ENCODE measurements around the gene FOXE1.

FOXE1 gene

GRCh38 chr9:97848480-97849237 is 4.4 kb upstream of the FOXE1 start:
- no peak for TF ChIP-seq CTCF (conservative IDR thresholded peaks at IDR 0.05)
- no peak overlapping the region for H3K27ac ChIP-seq

GRCh38 chr9:97849980-97850379 is 3.0 kb upstream of the FOXE1 start:
- no peak for TF ChIP-seq CTCF (conservative IDR thresholded peaks at IDR 0.05)

DNA sequence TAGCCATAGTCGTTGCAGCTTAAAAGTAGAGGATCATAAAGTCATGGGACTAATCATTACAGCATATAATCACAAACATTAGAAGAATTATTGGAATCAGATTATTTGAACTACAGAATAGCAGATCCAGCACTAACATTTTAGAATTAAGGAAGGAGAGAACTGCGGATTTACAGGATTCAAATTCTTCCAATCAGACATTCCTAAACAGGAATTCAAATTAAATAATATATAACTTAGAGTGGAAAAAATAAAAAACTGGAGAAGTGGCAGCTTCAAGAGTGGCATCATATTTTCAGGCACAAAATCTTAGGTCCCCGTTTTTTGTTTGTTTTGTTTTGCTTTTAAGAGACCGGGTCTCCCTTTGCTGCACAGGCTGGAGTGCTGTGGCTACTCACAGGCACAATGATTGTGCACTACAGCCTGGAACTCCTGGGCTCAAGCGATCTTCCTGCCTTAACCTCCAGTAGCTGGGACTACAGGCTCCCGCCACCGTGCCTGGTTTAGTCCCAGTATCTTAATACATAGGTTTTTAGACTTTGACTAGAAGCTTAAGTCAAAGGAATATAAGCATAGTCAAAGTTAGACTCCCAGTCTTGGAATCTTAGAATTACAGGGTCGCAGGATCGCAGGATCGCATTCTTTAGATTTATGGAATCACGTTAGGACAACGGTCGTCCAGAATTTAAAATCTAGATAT is 2.1 kb upstream of the FOXE1 start:
- no peak for TF ChIP-seq CTCF (conservative IDR thresholded peaks at IDR 0.05)

More at GRCh38 chr9:97849980-97850379, 3.0 kb upstream of the FOXE1 start:
- no peak overlapping the region for H3K27ac ChIP-seq

DNA sequence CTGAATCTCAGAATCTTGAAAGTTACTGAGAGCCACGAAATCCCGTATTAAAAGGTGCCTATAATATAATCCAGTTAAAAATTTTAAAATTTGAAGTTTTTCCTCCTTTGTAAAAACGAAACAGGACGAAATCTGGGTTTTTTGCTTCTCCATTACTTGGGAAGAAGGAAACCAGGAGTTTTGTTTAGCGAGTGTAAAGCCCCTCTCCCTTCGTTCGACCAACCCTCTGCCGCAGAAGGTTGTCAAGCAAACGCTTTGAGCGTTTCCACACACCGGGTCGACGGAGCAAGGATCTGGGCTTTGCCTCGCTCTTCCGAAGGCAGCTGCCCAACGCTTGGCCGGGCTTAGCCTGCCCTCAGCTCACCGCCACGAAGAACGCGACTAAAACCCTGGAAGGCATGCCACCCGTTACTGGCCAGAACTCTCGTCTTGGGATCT is 1.6 kb upstream of the FOXE1 start:
- TF ChIP-seq CTCF (conservative IDR thresholded peaks at IDR 0.05): no peak
- H3K27ac ChIP-seq: no peak overlapping the region

More for the DNA sequence above, 2.1 kb upstream of the FOXE1 start:
- H3K27ac ChIP-seq: no peak overlapping the region

- TF ChIP-seq CTCF (conservative IDR thresholded peaks at IDR 0.05): no peak
- H3K27ac ChIP-seq: no peak overlapping the region
Observed at GRCh38 chr9:97852001-97852398, 1.0 kb upstream of the FOXE1 start.

DNA sequence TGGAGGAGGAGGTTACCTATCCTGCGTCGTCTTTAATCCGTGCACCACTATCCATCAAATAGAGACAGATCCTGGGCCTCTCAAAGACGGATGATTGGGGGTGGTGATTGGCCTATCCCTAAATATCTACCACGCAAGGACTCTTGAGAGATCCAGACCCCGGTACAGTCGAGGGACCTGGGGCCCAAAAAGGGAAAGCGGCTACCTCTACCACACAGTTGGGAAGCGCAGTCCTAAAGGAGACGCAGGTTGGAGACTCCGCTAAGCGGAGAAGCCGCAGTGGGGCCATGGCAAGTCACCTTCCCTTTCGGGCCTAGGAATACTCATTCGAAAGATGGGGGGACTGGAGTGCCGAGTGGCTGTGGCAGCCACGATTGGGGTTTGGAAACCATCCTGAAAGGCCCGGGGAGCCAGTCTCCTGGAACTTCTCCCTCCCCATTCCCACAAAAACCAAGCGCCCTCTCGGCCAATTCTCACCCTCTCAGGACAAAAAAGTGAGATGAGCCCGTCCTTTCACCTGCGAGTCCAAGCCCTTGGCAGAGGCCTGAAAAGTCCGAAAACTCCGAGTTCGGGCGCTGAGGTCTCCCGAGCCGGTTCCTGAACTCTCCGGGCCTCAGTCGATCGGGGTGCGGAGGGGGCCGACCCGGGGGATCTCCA is 499 bp upstream of the FOXE1 start:
- H3K27ac ChIP-seq: no peak overlapping the region
- TF ChIP-seq CTCF (conservative IDR thresholded peaks at IDR 0.05): no peak

Data from VCaP (cell line).